SH-SY5Y (cell line): ENCODE results near the gene SPSB1.

Experiments
- GATA2 ChIP-seq: IDR thresholded peaks from 2 replicates; pipeline ENCODE4 v1.6.1; 2011; ENCODE audit warnings: mild to moderate bottlenecking, low read depth, low read length
- GATA3 ChIP-seq: IDR thresholded peaks from 2 replicates; pipeline ENCODE4 v1.6.1; 2011; ENCODE audit warnings: low read depth, mild to moderate bottlenecking, low read length, moderate library complexity

The SPSB1 gene

GRCh38 chr1:9280015-9280860, 12.5 kb upstream of the SPSB1 start:
- no peak for TF ChIP-seq GATA3
- no peak for TF ChIP-seq GATA2

- TF ChIP-seq GATA2 = no peak
- TF ChIP-seq GATA3 = no peak
These were observed 11.4 kb upstream of the SPSB1 start for GRCh38 chr1:9281071-9281827.

GRCh38 chr1:9281908-9282695, 10.6 kb upstream of the SPSB1 start:
- TF ChIP-seq GATA2 (no peak), GATA3 (no peak)

GRCh38 chr1:9282696-9282955, 10.1 kb upstream of the SPSB1 start:
- TF ChIP-seq GATA3 = no peak
- TF ChIP-seq GATA2 = no peak

- no peak for TF ChIP-seq GATA3
- TF ChIP-seq GATA2 = no peak
These were observed 8.6 kb upstream of the SPSB1 start for GRCh38 chr1:9284061-9284460.

GRCh38 chr1:9286556-9286955, 6.1 kb upstream of the SPSB1 start:
- TF ChIP-seq GATA3 = no peak
- no peak for TF ChIP-seq GATA2

GRCh38 chr1:9289090-9289534, 3.6 kb upstream of the SPSB1 start:
- TF ChIP-seq GATA3 = no peak
- no peak for TF ChIP-seq GATA2

GRCh38 chr1:9289711-9290485, 2.8 kb upstream of the SPSB1 start:
- no peak for TF ChIP-seq GATA2
- no peak for TF ChIP-seq GATA3

- TF ChIP-seq GATA2 = no peak
- no peak for TF ChIP-seq GATA3
These were observed 757 bp upstream of the SPSB1 start for GRCh38 chr1:9291914-9292360.

GRCh38 chr1:9293241-9293532, 493 bp downstream of the SPSB1 start:
- TF ChIP-seq GATA2 = no peak
- no peak for TF ChIP-seq GATA3

GRCh38 chr1:9293533-9294404, 1.1 kb downstream of the SPSB1 start:
- TF ChIP-seq GATA2 (no peak), GATA3 (no peak)

- TF ChIP-seq GATA3 (no peak), GATA2 (no peak)
These were observed 1.7 kb downstream of the SPSB1 start for GRCh38 chr1:9294405-9294773.
